H1 (cell line): ENCODE results near the gene XK. TPM values are rescaled to one million over a fixed set of nuclear protein-coding genes. Genes with fewer than 3 reads are reported as not detected.

ENCODE experiments used
- CTCF ChIA-PET: fragments of 300-600 bp; sonication (Branson Sonifier 250); formaldehyde crosslinking; loops from one replicate; lab custom pipeline; 2021; ENCODE audit not compliant: partially characterized antibody; lab: Charles Lee
- POLR2A ChIA-PET: fragments of 300-600 bp; sonication (Branson Sonifier 250); formaldehyde crosslinking; loops from one replicate; lab custom pipeline; 2021; ENCODE audit warnings: inconsistent platforms; ENCODE audit not compliant: partially characterized antibody; lab: Charles Lee
- DNase-seq, 2 experiments: peaks; one replicate each; pipeline versions ENCODE4 v3.0.0 to v3.0.0-alpha.2; 2010 to 2022; ENCODE audit warnings: low spot score in 2 of 2, low read depth in 1 of 2, mixed read lengths in 1 of 2
- FAIRE-seq: peaks from 2 replicates; lab custom pipeline; 2011; peaks lifted over from hg19 to GRCh38; lab: Jason Lieb, UNC
- H2AFZ ChIP-seq: 2 replicates; pipeline ENCODE4 v1.8.1; 2012; ENCODE audit warnings: low read length, inconsistent platforms
- H2AK5ac ChIP-seq: 2 replicates; pipeline ENCODE4 v1.6.1; 2013; ENCODE audit warnings: low read depth, low read length
- H2BK120ac ChIP-seq: replicated peaks from 2 replicates; pipeline ENCODE3; 2013; ENCODE audit warnings: low read depth, low read length, inconsistent platforms
- H2BK12ac ChIP-seq: 2 replicates; pipeline ENCODE4 v1.6.1; 2013; ENCODE audit warnings: low read depth, low read length
- H2BK15ac ChIP-seq: 2 replicates; pipeline ENCODE4 v1.6.1; 2013; ENCODE audit warnings: low read length
- H2BK20ac ChIP-seq: 2 replicates; pipeline ENCODE4 v1.6.1; 2013; ENCODE audit warnings: low read length
- H2BK5ac ChIP-seq: 2 replicates; pipeline ENCODE4 v1.6.1; 2013; ENCODE audit warnings: low read depth, low read length
- H3K14ac ChIP-seq: 2 replicates; pipeline ENCODE4 v1.6.1; 2013; ENCODE audit warnings: inconsistent platforms; ENCODE audit not compliant: insufficient read length
- H3K18ac ChIP-seq: 2 replicates; pipeline ENCODE4 v1.6.1; 2013; ENCODE audit warnings: low read length; ENCODE audit errors: extremely low read depth
- H3K23ac ChIP-seq: 2 replicates; pipeline ENCODE4 v1.6.1; 2013; ENCODE audit warnings: inconsistent platforms; ENCODE audit not compliant: insufficient read length
- H3K23me2 ChIP-seq: 2 replicates; pipeline ENCODE4 v1.6.1; 2013; ENCODE audit warnings: low read depth, low read length
- H3K27ac ChIP-seq: 2 replicates; pipeline ENCODE4 v1.6.1; 2011; ENCODE audit warnings: low read depth, low read length, inconsistent platforms
- H3K27me3 ChIP-seq, 4 experiments: replicated peaks in 1 of 4; 1 replicate in 1 of 4; 2 replicates in 3 of 4; pipeline versions ENCODE4 v1.6.1 to v1.8.1; 2011 to 2013; ENCODE audit warnings: low read length in 3 of 4, mild to moderate bottlenecking in 3 of 4, inconsistent platforms in 2 of 4, mixed read lengths in 2 of 4, moderate library complexity in 1 of 4; ENCODE audit not compliant: control insufficient read depth in 3 of 4, insufficient read depth in 3 of 4; ENCODE audit errors: extremely low read depth in 1 of 4
- H3K36me3 ChIP-seq, 4 experiments: 2 replicates each; pipeline versions ENCODE4 v1.6.1 to v1.8.1; 2011 to 2013; ENCODE audit warnings: mild to moderate bottlenecking in 4 of 4, low read length in 3 of 4, moderate library complexity in 2 of 4, control low read depth in 1 of 4, inconsistent platforms in 1 of 4; ENCODE audit not compliant: insufficient read depth in 4 of 4, control insufficient read depth in 2 of 4
- H3K4ac ChIP-seq: replicated peaks from 2 replicates; pipeline ENCODE3; 2013; ENCODE audit warnings: low read length, low read depth, mixed read lengths, inconsistent platforms; ENCODE audit not compliant: insufficient read length
- H3K4me1 ChIP-seq, 4 experiments: replicated peaks in 1 of 4; 1 replicate in 1 of 4; 2 replicates in 3 of 4; pipeline versions ENCODE4 v1.6.1 to v1.8.1; 2011 to 2013; ENCODE audit warnings: low read length in 3 of 4, inconsistent platforms in 2 of 4, mixed read lengths in 1 of 4; ENCODE audit not compliant: insufficient read depth in 4 of 4, control insufficient read depth in 3 of 4
- H3K4me2 ChIP-seq, 2 experiments: 2 replicates each; pipeline versions ENCODE4 v1.6.1 to v1.8.1; 2011 to 2013; ENCODE audit warnings: low read depth in 2 of 2, low read length in 2 of 2, control low read depth in 1 of 2, inconsistent platforms in 1 of 2, mild to moderate bottlenecking in 1 of 2; ENCODE audit not compliant: insufficient read depth in 1 of 2
- H3K4me3 ChIP-seq, 4 experiments: fragments of 200-600, 300-600 bp in 1 of 4; sonication (generic), shearing (Covaris generic), sonication (Bioruptor Twin) in 1 of 4; 2 replicates each; pipeline versions ENCODE4 v1.5.1 to v1.8.1; 2011 to 2016; ENCODE audit warnings: low read length in 4 of 4, low read depth in 3 of 4, control low read depth in 2 of 4, inconsistent platforms in 2 of 4, mild to moderate bottlenecking in 2 of 4, mixed read lengths in 1 of 4, moderate library complexity in 1 of 4; ENCODE audit not compliant: insufficient read depth in 2 of 4; ENCODE audit errors: extremely low read depth in 1 of 4
- H3K56ac ChIP-seq: replicated peaks from 2 replicates; pipeline ENCODE3; 2013; ENCODE audit warnings: low read depth, mild to moderate bottlenecking, mixed read lengths, low read length, inconsistent platforms; ENCODE audit not compliant: insufficient read length
- H3K79me1 ChIP-seq: 2 replicates; pipeline ENCODE4 v1.6.1; 2013; ENCODE audit warnings: low read depth, low read length, control low read depth
- H3K79me2 ChIP-seq, 2 experiments: 2 replicates each; pipeline versions ENCODE4 v1.6.1 to v1.8.1; 2012 to 2013; ENCODE audit warnings: low read length in 2 of 2, mild to moderate bottlenecking in 2 of 2, inconsistent platforms in 1 of 2; ENCODE audit not compliant: insufficient read depth in 2 of 2, control insufficient read depth in 1 of 2
- H3K9ac ChIP-seq, 4 experiments: replicated peaks in 1 of 4; 1 replicate in 1 of 4; 2 replicates in 3 of 4; pipeline versions ENCODE4 v1.6.1 to v1.8.1; 2011 to 2013; ENCODE audit warnings: low read depth in 3 of 4, low read length in 3 of 4, control low read depth in 2 of 4, mild to moderate bottlenecking in 2 of 4, moderate library complexity in 2 of 4, inconsistent platforms in 1 of 4; ENCODE audit errors: extremely low read depth in 1 of 4
- H3K9me3 ChIP-seq, 2 experiments: 2 replicates each; pipeline versions ENCODE4 v1.6.1 to v1.8.1; 2012 to 2013; ENCODE audit warnings: mild to moderate bottlenecking in 2 of 2, moderate library complexity in 2 of 2, control low read depth in 1 of 2, inconsistent platforms in 1 of 2, low read depth in 1 of 2, low read length in 1 of 2, mixed read lengths in 1 of 2; ENCODE audit not compliant: insufficient read depth in 2 of 2
- H4K20me1 ChIP-seq, 2 experiments: replicated peaks in 1 of 2; 2 replicates each; pipeline versions ENCODE3 to v1.8.1; 2011 to 2013; ENCODE audit warnings: inconsistent platforms in 2 of 2, low read length in 2 of 2, mild to moderate bottlenecking in 1 of 2; ENCODE audit not compliant: insufficient read depth in 2 of 2, control insufficient read depth in 1 of 2
- H4K5ac ChIP-seq: 2 replicates; pipeline ENCODE4 v1.6.1; 2013; ENCODE audit warnings: low read length, low read depth, mixed read lengths, inconsistent platforms; ENCODE audit not compliant: insufficient read length
- H4K8ac ChIP-seq: 2 replicates; pipeline ENCODE4 v1.8.0; 2013; ENCODE audit warnings: mild to moderate bottlenecking, moderate library complexity, low read length, inconsistent platforms; ENCODE audit not compliant: insufficient read depth; ENCODE audit errors: extremely low read depth
- H4K91ac ChIP-seq: replicated peaks from 2 replicates; pipeline ENCODE3; 2013; ENCODE audit warnings: low read length, mixed read lengths, inconsistent platforms; ENCODE audit not compliant: insufficient read length
- ASH2L ChIP-seq: fragments of 200-600, 300-600 bp; sonication (generic); IDR thresholded peaks from one replicate; pipeline ENCODE4 v1.7.1; 2017; ENCODE audit warnings: low read length
- BRCA1 ChIP-seq: IDR thresholded peaks from 2 replicates; pipeline ENCODE4 v1.6.1; 2012; ENCODE audit warnings: low read depth, low read length, improper control_type of control experiment
- CTBP2 ChIP-seq: IDR thresholded peaks from 2 replicates; pipeline ENCODE4 v1.7.0; 2011; ENCODE audit warnings: borderline replicate concordance, mild to moderate bottlenecking, moderate library complexity, mixed read lengths, low read length; ENCODE audit not compliant: insufficient read depth, insufficient read length
- JUN ChIP-seq: IDR thresholded peaks from 2 replicates; pipeline ENCODE4 v1.6.1; 2011; ENCODE audit warnings: low read depth, mild to moderate bottlenecking, improper control_type of control experiment, low read length
- MAFK ChIP-seq: IDR thresholded peaks from 2 replicates; pipeline ENCODE4 v1.6.1; 2012; ENCODE audit warnings: low read depth, mild to moderate bottlenecking, improper control_type of control experiment, low read length
- RAD21 ChIP-seq, 2 experiments: IDR thresholded peaks in 1 of 2; conservative IDR thresholded peaks in 1 of 2; 2 replicates each; pipeline ENCODE4 v1.6.1; 2011; ENCODE audit warnings: low read depth in 2 of 2, low read length in 2 of 2, improper control_type of control experiment in 1 of 2, inconsistent platforms in 1 of 2, mild to moderate bottlenecking in 1 of 2, moderate library complexity in 1 of 2
- SP2 ChIP-seq: IDR thresholded peaks from 2 replicates; pipeline ENCODE4 v1.6.1; 2012; ENCODE audit warnings: mild to moderate bottlenecking, low read length, inconsistent platforms
- TBP ChIP-seq: IDR thresholded peaks from 2 replicates; pipeline ENCODE4 v1.6.1; 2011; ENCODE audit warnings: low read depth, low read length, improper control_type of control experiment
- WGBS, 2 experiments: shearing (Covaris generic) in 1 of 2; methylation state at CpG; one replicate each; pipeline versions ENCODE4 v1.1.6 to v1.1.7; 2013 to 2015; ENCODE audit warnings: low lambda C conversion rate in 2 of 2, mixed read lengths in 2 of 2, inconsistent platforms in 1 of 2, low coverage in 1 of 2, missing lambda C conversion rate in 1 of 2; ENCODE audit not compliant: insufficient replicate concordance in 2 of 2, insufficient coverage in 1 of 2, insufficient read length in 1 of 2; ENCODE audit errors: extremely low coverage in 1 of 2, missing lambda C conversion rate in 1 of 2; 5-methylcytosine and 5-hydroxymethylcytosine counted together
- polyA plus RNA-seq, 7 experiments: library from polyadenylated mRNA; depleted of rRNA in 3 of 7; stranded (reverse) in 5 of 7; unstranded in 2 of 7; fragments of >200 nt in 5 of 7; fragments of 200-250 nt in 2 of 7; gene quantifications; 1 replicate in 5 of 7; 2 replicates in 1 of 7; 4 replicates in 1 of 7; pipeline versions ENCODE4 v1.2.1 to v1.2.3, GENCODE V29; 2011 to 2013; ENCODE audit warnings: missing spikeins in 2 of 7, mixed read lengths in 2 of 7
- total RNA-seq: library from RNA; stranded (reverse); fragmentation: NEBNext Ultra II Directional; extraction: Animal tissue kit (Norgen Biotek cat#: 25700); gene quantifications from 2 replicates; pipeline ENCODE4 v1.2.1, GENCODE V29; 2021
- TF ChIP-seq, protein P1 (sequence below): IDR thresholded peaks from 2 replicates; pipeline ENCODE4 v1.6.1; 2011; ENCODE audit warnings: low read depth, mild to moderate bottlenecking, low read length; ENCODE audit not compliant: insufficient read depth
- TF ChIP-seq, protein P2 (sequence below): IDR thresholded peaks from 2 replicates; pipeline ENCODE4 v1.6.1; 2012; ENCODE audit warnings: inconsistent platforms
- TF ChIP-seq, protein P3 (sequence below): IDR thresholded peaks from 2 replicates; pipeline ENCODE4 v1.6.1; 2012; ENCODE audit warnings: low read length, inconsistent platforms

XK gene
- total and polyA plus RNA-seq, 2 of the 8 experiments (the other 6 are each of a cell fraction or from before 2014, with no cell fraction given), result 0.76 to 0.84 TPM

DNA sequence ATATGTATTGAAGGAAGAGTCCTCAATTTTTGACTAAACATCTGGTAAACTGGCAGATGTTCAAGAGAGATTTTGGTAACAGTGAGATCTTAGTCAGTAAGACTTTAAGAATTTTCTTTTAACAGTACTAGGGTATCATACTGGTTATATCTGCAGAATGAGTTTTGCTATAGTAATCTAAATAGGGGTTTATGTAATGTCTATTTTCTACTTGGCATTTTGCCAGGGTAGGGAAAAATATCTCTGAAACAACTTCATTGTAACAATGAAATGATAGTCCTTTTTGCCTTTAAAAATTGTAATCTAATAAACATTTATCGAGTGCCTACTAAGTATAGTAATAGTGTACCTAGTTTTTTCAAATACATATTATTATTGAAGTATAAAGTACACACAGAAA, 32.1 kb downstream of the XK start:
- no peak overlapping the region for H3K27ac ChIP-seq
- H3K4me2 ChIP-seq, result no peak overlapping the region
- H3K79me1 ChIP-seq, result no peaks in the 10 kb centered on the region
- POLR2A ChIA-PET, result no interaction called here
- WGBS, 2 experiments, result 88% methylated on average over 1 of the region's 1 CpG; no CpG with 5 or more reads in 1 of the 2 experiments
- no peak overlapping the region for H3K56ac ChIP-seq
- no peak overlapping the region for H3K4me3 ChIP-seq
- H2BK20ac ChIP-seq, result no peak overlapping the region
- no peak overlapping the region for H4K8ac ChIP-seq
- no peak overlapping the region for H2BK120ac ChIP-seq
- no peak overlapping the region for H2BK15ac ChIP-seq
- H3K14ac ChIP-seq, result no peak overlapping the region
- DNase-seq, result no peak
- no peaks in the 10 kb centered on the region for H3K79me2 ChIP-seq
- H3K36me3 ChIP-seq, result no peaks in the 10 kb centered on the region
- no peak overlapping the region for H2BK5ac ChIP-seq
- FAIRE-seq, result no peak
- H3K9me3 ChIP-seq, result no peaks in the 10 kb centered on the region
- no peak overlapping the region for H3K18ac ChIP-seq
- no peak overlapping the region for H3K4ac ChIP-seq
- no peaks in the 10 kb centered on the region for H4K20me1 ChIP-seq
- H3K23ac ChIP-seq, result no peak overlapping the region
- H2BK12ac ChIP-seq, result no peak overlapping the region
- H2AFZ ChIP-seq, result no peak overlapping the region
- no peak overlapping the region for H2AK5ac ChIP-seq
- H3K4me1 ChIP-seq, result no peaks in the 10 kb centered on the region
- H4K91ac ChIP-seq, result no peak overlapping the region
- no peak overlapping the region for H3K9ac ChIP-seq
- CTCF ChIA-PET, result interaction anchor here (0.9 kb wide), 1 partner anchor 458 kb away, joined by 3 read pairs; no protein-coding TSS in a partner anchor
- H3K23me2 ChIP-seq, result no peaks in the 10 kb centered on the region
- no peak overlapping the region for H4K5ac ChIP-seq
- H3K27me3 ChIP-seq, result no peaks in the 10 kb centered on the region
- TF ChIP-seq ASH2L, result no peak
- TF ChIP-seq, protein P1, sequence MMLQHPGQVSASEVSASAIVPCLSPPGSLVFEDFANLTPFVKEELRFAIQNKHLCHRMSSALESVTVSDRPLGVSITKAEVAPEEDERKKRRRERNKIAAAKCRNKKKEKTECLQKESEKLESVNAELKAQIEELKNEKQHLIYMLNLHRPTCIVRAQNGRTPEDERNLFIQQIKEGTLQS, result no peak
- no peak for TF ChIP-seq MAFK
- no peak for TF ChIP-seq SP2
- TF ChIP-seq JUN, result no peak
- TF ChIP-seq, protein P2, sequence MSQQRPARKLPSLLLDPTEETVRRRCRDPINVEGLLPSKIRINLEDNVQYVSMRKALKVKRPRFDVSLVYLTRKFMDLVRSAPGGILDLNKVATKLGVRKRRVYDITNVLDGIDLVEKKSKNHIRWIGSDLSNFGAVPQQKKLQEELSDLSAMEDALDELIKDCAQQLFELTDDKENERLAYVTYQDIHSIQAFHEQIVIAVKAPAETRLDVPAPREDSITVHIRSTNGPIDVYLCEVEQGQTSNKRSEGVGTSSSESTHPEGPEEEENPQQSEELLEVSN, result no peak
- no peak for TF ChIP-seq TBP
- TF ChIP-seq BRCA1, result no peak
- no peak for TF ChIP-seq CTBP2
- TF ChIP-seq, protein P3, sequence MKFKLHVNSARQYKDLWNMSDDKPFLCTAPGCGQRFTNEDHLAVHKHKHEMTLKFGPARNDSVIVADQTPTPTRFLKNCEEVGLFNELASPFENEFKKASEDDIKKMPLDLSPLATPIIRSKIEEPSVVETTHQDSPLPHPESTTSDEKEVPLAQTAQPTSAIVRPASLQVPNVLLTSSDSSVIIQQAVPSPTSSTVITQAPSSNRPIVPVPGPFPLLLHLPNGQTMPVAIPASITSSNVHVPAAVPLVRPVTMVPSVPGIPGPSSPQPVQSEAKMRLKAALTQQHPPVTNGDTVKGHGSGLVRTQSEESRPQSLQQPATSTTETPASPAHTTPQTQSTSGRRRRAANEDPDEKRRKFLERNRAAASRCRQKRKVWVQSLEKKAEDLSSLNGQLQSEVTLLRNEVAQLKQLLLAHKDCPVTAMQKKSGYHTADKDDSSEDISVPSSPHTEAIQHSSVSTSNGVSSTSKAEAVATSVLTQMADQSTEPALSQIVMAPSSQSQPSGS, result no peak
- TF ChIP-seq RAD21 (IDR thresholded peaks at IDR 0.05 in 1 of 2, conservative IDR thresholded peaks at IDR 0.05 in 1 of 2; ENCODE audit: low read depth in 2 of 2, low read length in 2 of 2), result no peak
